Stimulated activated memory B cell treated with anti-CD40 and anti-IgM and Interleukin-4, amounts not matched to agents 10 μg/mL and 1 μg/mL and 100 μg/mL, for 72 hours (primary cell): Measurements from ENCODE around the gene GIGYF2.
A peak's percentile ranks its signal among the peaks of the same experiment; 100 is the strongest.

Experiments used
- ATAC-seq: fragments of 150-1000 bp; cut with Tn5 transposase; 2 replicates; pipeline ENCODE4 v1.10.0; 2021
- H3K27ac Mint-ChIP-seq: one replicate; pipeline ENCODE4 v1.8.0; 2022; ENCODE audit warnings: mild to moderate bottlenecking, mixed read lengths
- H3K27me3 Mint-ChIP-seq: one replicate; pipeline ENCODE4 v1.8.0; 2022; ENCODE audit warnings: mixed read lengths
- H3K36me3 Mint-ChIP-seq: one replicate; pipeline ENCODE4 v1.8.0; 2022; ENCODE audit warnings: mixed read lengths
- H3K4me1 Mint-ChIP-seq: one replicate; pipeline ENCODE4 v1.8.0; 2022; ENCODE audit warnings: mixed read lengths
- H3K4me3 Mint-ChIP-seq: one replicate; pipeline ENCODE4 v1.8.0; 2022; ENCODE audit warnings: mild to moderate bottlenecking, moderate library complexity, mixed read lengths
- H3K9me3 Mint-ChIP-seq: one replicate; pipeline ENCODE4 v1.8.0; 2022; ENCODE audit warnings: mixed read lengths

GIGYF2 gene

DNA sequence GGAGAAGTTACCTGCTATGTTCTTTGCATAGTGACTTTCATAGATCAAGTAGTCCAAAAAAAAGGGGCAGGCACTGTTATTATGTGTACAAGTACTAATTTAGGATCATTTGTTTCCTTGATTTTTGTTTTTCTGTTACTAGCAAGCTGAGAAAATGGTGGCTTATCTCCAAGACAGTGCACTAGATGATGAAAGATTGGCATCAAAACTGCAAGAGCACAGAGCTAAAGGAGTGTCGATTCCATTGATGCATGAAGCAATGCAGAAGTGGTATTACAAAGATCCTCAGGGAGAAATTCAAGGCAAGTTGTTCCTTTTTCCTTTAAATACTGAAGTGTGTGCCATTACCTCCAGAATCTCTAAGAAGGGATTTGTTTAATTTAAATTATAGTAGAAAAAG lies 98.8 kb downstream of the GIGYF2 start:
- Mint-ChIP-seq H3K36me3 (peaks cover 68% of the 10 kb centered on the region), H3K27ac (no peak overlapping the region), H3K4me3 (no peak overlapping the region), H3K9me3 (no peaks in the 10 kb centered on the region), H3K27me3 (no peaks in the 10 kb centered on the region), H3K4me1 (no peaks in the 10 kb centered on the region)
- ATAC-seq, result no peak

DNA sequence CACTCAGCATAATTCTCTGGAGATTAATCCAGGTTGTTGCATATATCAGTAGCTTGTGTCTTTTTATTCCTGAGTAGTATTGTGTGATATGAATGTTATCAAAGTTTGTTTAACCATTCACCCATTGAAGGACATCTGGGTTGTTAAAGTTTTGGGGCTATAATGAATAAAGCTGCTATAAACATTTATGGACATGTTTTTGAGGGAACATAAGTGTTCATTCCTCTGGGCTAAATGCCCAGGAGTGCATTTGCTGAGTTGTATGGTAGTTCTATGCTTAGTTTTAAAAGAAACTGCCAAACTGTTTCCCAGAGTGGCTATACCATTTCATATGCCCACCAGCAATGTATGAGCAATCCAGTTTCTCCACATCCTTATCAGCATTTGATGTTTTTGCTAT lies 101.1 kb downstream of the GIGYF2 start:
- Mint-ChIP-seq H3K36me3 (peaks cover 74% of the 10 kb centered on the region), H3K27ac (no peak overlapping the region)

DNA sequence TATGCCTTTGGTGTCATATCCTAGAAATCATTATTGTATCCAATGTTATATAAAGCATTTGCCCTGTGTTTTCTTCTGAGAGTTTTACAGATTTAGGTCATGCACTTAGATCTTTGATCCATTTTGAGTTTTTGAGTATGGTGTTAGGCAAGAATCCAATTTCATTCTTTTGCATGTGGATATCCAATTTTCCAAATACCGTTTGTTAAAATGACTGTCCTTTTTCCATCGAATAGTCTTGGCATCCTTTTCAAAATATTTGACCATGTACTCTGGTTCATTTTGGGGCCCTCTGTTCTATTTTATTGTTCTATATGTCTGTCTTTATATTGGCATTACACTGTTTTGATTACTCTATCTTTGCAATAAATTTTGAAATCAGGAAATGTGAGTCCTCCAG lies 103.0 kb downstream of the GIGYF2 start:
- no peak for ATAC-seq
- Mint-ChIP-seq H3K27ac (no peak overlapping the region), H3K9me3 (no peaks in the 10 kb centered on the region), H3K4me3 (no peak overlapping the region), H3K4me1 (no peaks in the 10 kb centered on the region), H3K27me3 (no peaks in the 10 kb centered on the region), H3K36me3 (peaks cover 84% of the 10 kb centered on the region)

More for the DNA sequence above, 101.1 kb downstream of the GIGYF2 start:
- H3K27me3 Mint-ChIP-seq, result no peaks in the 10 kb centered on the region
- no peaks in the 10 kb centered on the region for H3K9me3 Mint-ChIP-seq
- no peak for ATAC-seq
- H3K4me3 Mint-ChIP-seq, result no peak overlapping the region
- no peaks in the 10 kb centered on the region for H3K4me1 Mint-ChIP-seq

DNA sequence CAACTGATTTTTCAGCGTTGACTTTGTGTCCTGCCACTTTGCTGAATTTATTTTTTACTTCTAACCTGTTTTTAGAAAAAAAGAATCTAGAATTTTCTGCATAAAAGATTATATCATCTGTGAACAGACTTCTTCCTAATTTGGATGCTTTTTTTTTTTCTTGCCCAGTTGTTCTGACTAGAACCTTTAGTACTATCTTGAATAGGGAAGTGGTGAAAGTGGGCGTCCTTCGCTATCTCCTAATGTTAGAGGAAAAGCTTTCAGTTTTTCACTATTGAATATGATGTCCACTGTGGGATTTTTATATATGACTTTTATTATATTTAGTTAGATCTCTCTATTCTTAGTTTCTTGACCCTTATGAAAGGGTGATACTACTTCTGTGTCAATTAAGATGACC lies 105.0 kb downstream of the GIGYF2 start:
- ATAC-seq, result no peak
- Mint-ChIP-seq H3K36me3 (peaks cover 83% of the 10 kb centered on the region), H3K27ac (no peak overlapping the region), H3K4me3 (no peak overlapping the region), H3K27me3 (no peaks in the 10 kb centered on the region), H3K4me1 (no peaks in the 10 kb centered on the region), H3K9me3 (no peaks in the 10 kb centered on the region)

DNA sequence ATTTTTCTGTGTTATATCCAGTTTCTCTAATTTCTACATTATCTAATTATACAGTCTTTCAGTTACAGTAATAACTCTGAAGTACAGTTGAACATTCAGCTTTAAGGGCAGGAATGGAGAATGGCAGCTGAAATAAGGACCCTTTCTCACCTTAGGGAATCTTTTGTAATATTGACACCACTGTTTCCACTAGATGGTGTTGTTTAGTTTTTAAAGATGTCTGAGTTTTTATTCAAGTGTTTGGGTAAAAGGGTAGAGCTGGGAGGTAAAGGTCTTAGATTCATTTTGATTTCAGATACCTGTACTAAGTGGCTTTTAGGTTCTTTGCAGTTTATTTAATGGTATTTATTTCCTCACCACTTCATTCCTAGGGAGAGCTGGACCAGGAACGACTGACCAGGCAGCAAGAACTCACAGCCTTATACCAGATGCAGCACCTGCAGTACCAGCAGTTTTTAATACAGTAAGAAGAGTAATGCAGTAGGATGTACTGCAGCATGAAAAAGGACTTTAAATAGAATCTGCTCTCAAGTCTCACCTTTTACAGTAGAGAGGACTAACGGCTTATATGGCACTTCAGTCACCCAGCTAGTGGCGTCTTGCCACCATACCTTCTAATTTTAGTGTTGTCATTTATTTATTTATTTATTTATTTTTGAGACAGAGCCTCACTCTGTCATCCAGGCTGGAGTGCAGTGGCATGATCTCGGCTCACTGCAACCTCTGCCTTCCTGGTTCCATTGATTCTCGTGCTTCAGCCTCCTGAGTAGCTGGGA lies 112.4 kb downstream of the GIGYF2 start:
- Mint-ChIP-seq H3K9me3 (no peaks in the 10 kb centered on the region), H3K36me3 (peaks cover 63% of the 10 kb centered on the region), H3K27me3 (no peaks in the 10 kb centered on the region), H3K27ac (no peak overlapping the region), H3K4me3 (no peak overlapping the region), H3K4me1 (no peaks in the 10 kb centered on the region)
- no peak for ATAC-seq

DNA sequence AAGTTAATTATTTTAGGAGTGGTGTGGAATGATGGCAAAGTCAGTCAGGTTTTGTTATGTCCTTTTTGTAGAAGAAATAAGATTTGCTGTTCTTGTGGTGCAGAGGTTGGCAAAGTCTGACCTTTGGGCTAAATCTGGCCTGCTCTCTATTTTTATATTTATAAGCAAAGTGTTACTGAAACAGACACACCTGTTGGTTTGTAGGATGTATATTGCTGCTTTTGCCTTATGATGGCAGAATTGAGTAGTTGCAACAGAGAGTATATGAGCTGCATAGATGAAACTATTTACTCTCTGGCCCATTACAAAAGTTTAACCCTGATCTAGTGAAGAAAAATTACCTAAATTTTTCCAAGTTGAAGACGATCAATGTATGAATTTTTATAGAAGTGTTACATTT lies 113.3 kb downstream of the GIGYF2 start:
- no peak for ATAC-seq
- Mint-ChIP-seq H3K27me3 (no peaks in the 10 kb centered on the region), H3K9me3 (no peaks in the 10 kb centered on the region), H3K27ac (no peak overlapping the region), H3K4me3 (no peak overlapping the region), H3K36me3 (peaks cover 54% of the 10 kb centered on the region), H3K4me1 (no peaks in the 10 kb centered on the region)

DNA sequence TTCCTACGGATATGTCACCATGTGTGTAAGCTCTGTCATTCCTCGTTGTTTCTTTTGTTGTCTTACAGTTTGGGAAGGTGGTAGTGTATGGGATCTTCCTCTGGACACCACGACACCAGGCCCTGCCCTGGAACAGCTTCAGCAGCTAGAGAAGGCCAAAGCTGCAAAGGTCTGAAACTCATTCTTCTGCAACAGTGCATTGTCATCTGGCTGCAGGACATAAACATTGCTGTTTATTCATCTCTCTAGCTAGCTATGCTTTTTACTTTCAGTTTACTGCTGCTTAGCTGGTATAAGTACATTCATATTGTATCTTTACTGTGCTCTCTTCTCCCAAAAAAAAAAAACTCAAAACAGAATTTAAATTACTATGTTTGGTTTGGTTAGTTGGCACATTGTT lies 118.4 kb downstream of the GIGYF2 start:
- Mint-ChIP-seq H3K9me3 (no peaks in the 10 kb centered on the region), H3K4me3 (no peak overlapping the region), H3K4me1 (no peaks in the 10 kb centered on the region), H3K27ac (no peak overlapping the region), H3K36me3 (peaks cover 63% of the 10 kb centered on the region), H3K27me3 (no peaks in the 10 kb centered on the region)
- no peak for ATAC-seq

DNA sequence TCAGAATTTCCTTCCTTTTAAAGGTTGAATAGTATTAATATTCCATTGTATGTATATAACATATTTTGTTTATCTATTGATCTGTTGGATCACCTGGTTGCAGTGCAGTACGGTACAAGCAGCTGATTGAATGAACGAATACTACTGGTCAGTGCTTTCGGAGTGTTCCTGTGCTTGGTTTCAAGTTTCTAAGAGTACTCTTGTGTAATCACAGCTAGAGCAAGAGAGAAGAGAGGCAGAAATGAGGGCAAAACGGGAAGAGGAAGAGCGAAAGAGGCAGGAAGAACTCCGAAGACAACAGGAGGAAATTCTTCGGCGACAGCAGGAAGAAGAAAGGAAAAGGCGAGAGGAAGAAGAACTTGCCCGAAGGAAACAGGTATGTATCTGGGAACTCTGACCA lies 119.5 kb downstream of the GIGYF2 start:
- peaks cover 67% of the 10 kb centered on the region for H3K36me3 Mint-ChIP-seq
- H3K4me1 Mint-ChIP-seq, result no peaks in the 10 kb centered on the region

DNA sequence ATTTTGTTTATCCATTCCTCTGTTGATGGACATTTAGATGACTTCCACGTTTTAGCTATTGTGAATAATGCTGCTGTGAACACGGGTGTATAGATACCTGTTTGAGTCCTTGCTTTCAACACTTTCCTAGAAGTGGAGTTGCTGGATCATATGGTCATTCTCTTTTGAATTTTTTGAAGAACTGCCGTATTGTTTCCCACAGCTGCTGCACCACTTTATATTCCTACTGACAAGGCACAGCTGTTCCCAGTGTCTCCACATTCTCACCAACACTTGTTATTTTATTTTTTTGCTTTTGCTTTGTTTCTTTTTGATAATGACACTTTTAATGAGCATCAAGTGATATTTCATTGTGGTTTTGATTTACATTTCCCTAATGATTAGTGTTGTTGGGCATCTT lies 120.6 kb downstream of the GIGYF2 start:
- no peaks in the 10 kb centered on the region for H3K9me3 Mint-ChIP-seq
- H3K4me1 Mint-ChIP-seq, result no peaks in the 10 kb centered on the region
- H3K27me3 Mint-ChIP-seq, result no peaks in the 10 kb centered on the region
- H3K36me3 Mint-ChIP-seq, result peaks cover 57% of the 10 kb centered on the region
- H3K27ac Mint-ChIP-seq, result no peak overlapping the region
- H3K4me3 Mint-ChIP-seq, result no peak overlapping the region
- ATAC-seq, result no peak

More for the DNA sequence above, 119.5 kb downstream of the GIGYF2 start:
- Mint-ChIP-seq H3K27ac (peak overlapping the region; percentile 27), H3K4me3 (no peak overlapping the region), H3K9me3 (no peaks in the 10 kb centered on the region), H3K27me3 (no peaks in the 10 kb centered on the region)
- no peak for ATAC-seq

DNA sequence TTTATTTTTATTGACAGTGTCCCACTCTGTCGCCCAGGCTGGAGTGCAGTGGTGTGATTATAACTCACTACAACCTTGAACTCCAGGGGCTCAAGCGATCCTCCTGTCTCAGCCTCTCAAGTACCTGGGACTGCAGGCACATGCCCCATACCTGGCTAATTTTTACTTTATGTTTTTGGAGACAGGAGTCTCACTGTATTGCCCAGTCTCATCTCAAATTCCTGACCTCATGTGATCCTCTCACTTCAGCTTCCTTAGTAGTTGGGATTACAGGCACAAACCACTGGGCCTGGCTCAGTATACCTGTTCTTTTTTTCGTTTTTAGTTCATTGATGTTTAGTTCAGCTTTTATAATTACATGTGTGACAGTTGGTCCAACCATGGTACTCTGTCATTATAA lies 132.9 kb downstream of the GIGYF2 start:
- H3K9me3 Mint-ChIP-seq, result no peaks in the 10 kb centered on the region
- no peaks in the 10 kb centered on the region for H3K27me3 Mint-ChIP-seq
- no peak for ATAC-seq
- peaks cover 79% of the 10 kb centered on the region for H3K36me3 Mint-ChIP-seq
- H3K27ac Mint-ChIP-seq, result no peak overlapping the region
- H3K4me1 Mint-ChIP-seq, result no peaks in the 10 kb centered on the region
- H3K4me3 Mint-ChIP-seq, result no peak overlapping the region

DNA sequence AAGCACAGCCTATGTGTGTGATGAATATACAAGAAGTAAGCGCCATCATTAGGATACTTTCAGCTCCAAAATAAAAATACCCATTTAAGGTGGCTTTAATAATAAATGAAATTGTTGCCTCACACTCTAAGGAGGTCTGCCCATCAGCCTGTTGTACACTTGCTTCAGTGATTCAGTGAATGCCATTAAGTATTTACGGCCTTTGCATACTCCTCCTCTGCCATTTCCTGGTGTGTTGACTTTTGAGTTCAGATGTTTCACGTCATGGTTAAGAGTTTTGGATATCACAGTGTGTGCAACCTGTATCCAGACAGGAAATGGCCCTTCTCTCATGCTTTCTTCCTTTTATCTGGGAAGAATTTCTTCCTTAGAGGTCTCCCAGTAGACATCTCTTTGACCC lies 134.4 kb downstream of the GIGYF2 start:
- no peak overlapping the region for H3K27ac Mint-ChIP-seq
- no peaks in the 10 kb centered on the region for H3K4me1 Mint-ChIP-seq
- H3K4me3 Mint-ChIP-seq, result no peak overlapping the region
- H3K9me3 Mint-ChIP-seq, result no peaks in the 10 kb centered on the region
- ATAC-seq, result no peak
- no peaks in the 10 kb centered on the region for H3K27me3 Mint-ChIP-seq
- peaks cover 75% of the 10 kb centered on the region for H3K36me3 Mint-ChIP-seq

DNA sequence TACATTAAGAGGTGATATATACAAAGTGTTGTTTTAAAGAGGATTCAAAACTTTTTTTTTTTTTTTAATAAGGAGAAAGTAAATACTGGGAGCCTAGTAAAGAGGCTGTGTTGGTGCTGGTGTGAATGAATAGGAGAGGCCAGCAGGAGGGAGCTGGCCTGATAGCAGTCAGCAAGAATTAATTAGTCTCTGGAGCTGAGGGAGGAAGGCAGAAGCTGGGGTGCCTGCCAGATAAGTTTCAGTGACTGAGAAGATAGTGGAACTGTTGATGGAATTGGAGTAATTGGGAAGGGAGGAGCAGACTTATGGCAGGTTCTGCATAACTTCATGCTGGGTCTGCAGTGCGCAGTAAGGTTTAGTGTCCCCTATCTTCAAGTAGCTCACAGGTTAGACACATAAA lies 136.7 kb downstream of the GIGYF2 start:
- ATAC-seq, result no peak
- no peaks in the 10 kb centered on the region for H3K27me3 Mint-ChIP-seq
- peaks cover 22% of the 10 kb centered on the region for H3K4me1 Mint-ChIP-seq
- peak overlapping the region; percentile 21 for H3K27ac Mint-ChIP-seq
- no peaks in the 10 kb centered on the region for H3K9me3 Mint-ChIP-seq
- no peak overlapping the region for H3K4me3 Mint-ChIP-seq
- peaks cover 73% of the 10 kb centered on the region for H3K36me3 Mint-ChIP-seq

DNA sequence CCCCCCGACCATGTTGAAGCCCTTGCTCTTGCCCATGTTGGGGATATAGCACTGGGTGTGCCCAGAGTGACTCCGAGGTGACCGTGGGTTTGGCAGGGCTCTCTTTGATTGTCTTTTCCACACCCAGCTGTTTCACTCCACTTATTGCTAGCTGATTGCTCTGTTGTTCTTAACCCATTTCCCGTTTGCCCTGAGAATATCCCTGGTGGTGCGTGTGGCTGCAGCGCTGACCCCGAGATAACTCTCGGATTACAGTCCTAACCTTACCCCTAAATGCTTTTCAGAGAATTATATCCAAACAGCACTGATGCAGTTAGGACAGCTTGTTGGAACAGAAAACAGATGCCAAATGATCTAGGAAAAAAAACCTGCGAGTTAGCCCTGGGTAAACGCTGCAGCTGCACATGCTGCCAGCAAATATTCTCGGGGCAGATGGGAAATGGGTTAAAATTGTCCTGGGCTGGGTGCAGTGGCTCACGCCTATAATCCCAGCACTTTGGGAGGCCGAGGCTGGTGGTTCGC lies 138.6 kb downstream of the GIGYF2 start:
- no peak overlapping the region for H3K27ac Mint-ChIP-seq
- peaks cover 72% of the 10 kb centered on the region for H3K36me3 Mint-ChIP-seq
- no peak overlapping the region for H3K4me3 Mint-ChIP-seq
- ATAC-seq, result no peak
- H3K4me1 Mint-ChIP-seq, result peaks cover 34% of the 10 kb centered on the region
- H3K27me3 Mint-ChIP-seq, result no peaks in the 10 kb centered on the region
- H3K9me3 Mint-ChIP-seq, result no peaks in the 10 kb centered on the region

DNA sequence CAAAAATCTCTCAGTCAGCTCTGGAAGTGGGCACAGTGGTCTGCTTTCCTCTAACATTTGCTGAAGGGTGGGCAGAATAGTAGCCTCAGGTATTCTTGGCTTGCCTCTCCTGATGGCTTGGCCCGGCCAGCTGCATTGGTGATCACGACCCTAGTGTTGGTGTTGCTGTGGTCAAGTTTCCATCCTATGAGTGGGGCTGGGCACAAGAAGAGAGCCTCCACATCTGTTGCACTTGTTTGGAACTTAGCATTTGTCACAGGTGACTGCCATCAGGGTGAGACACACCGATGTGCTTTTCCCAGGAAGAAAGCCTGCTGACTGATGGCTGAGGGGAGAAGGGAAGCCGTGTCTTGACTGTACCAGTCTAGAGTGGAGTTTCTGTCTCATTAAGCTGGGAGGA lies 139.8 kb downstream of the GIGYF2 start:
- Mint-ChIP-seq H3K36me3 (peaks cover 68% of the 10 kb centered on the region), H3K4me1 (peaks cover 34% of the 10 kb centered on the region), H3K27me3 (no peaks in the 10 kb centered on the region), H3K4me3 (no peak overlapping the region), H3K9me3 (no peaks in the 10 kb centered on the region), H3K27ac (peak overlapping the region; percentile 59)
- ATAC-seq, result no peak

DNA sequence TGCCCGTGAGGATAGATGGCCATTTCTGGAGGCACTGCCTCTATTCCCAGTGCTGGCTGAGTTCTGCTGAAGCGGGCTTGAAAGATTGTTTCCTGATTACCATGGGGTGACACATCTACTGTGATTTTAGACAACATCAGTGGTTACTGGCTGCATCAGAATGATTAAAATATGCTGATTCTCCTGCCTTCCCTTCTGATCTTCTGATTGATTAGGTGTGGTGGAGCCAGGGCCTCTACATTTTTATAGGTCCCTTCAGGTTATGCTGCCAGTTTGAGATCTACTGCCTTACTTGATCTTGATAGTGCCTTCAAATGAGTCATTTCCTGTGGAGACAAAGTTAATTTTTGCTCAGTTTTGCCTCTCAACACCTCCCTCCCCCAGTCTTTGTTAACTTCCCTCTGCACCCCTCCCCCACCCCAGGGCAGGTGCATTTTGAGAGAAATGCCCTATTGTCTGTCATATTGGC lies 141.3 kb downstream of the GIGYF2 start:
- no peaks in the 10 kb centered on the region for H3K9me3 Mint-ChIP-seq
- peaks cover 69% of the 10 kb centered on the region for H3K36me3 Mint-ChIP-seq
- ATAC-seq, result peak; percentile 79
- peak overlapping the region; percentile 40 for H3K4me3 Mint-ChIP-seq
- H3K27ac Mint-ChIP-seq, result peak overlapping the region; percentile 59
- H3K4me1 Mint-ChIP-seq, result peaks cover 40% of the 10 kb centered on the region
- no peaks in the 10 kb centered on the region for H3K27me3 Mint-ChIP-seq

DNA sequence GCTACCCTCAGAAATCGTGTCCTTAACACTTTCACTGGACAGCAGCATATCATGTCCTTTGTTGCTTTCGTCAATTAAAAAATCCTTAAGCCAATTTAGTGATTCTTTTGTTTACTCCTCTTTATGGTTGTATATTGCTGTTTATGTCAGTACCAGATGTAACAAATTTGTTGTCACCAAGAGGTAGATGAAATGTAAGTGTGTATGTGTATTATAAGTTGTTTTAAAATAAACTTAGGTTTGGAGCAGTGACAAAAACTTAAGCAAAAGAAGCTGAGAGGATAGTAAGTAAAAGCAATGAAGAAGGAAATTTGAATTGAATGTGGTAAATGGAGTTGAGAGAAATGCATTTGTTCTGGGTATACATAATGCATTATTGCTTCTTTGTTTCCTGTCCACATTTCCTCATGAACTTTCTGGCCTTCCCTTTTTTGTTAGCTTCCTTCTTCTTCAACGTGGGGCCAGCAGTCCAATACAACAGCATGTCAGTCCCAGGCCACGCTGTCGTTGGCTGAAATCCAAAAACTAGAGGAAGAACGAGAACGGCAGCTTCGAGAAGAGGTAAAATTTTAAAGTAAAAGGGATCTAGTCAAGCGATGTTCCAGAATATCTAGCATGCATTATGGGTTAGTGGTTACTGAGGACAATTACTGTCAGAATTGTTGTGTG lies 142.4 kb downstream of the GIGYF2 start:
- Mint-ChIP-seq H3K9me3 (no peaks in the 10 kb centered on the region), H3K4me3 (no peak overlapping the region), H3K4me1 (peaks cover 40% of the 10 kb centered on the region), H3K36me3 (peaks cover 70% of the 10 kb centered on the region), H3K27ac (peak overlapping the region; percentile 59), H3K27me3 (no peaks in the 10 kb centered on the region)
- ATAC-seq, result no peak
